HCT116 (cell line): ENCODE data around the gene TMEM271.

Source experiments
- EGR1 ChIP-seq: IDR thresholded peaks from 2 replicates; pipeline ENCODE4 v1.6.1; 2012; ENCODE audit warnings: low read depth
- EZH2phosphoT487 ChIP-seq: fragments of 200-600 bp; IDR thresholded peaks from 2 replicates; pipeline ENCODE4 v1.6.1; 2018; ENCODE audit warnings: antibody characterized with exemption, borderline replicate concordance
- POLR2A ChIP-seq: IDR thresholded peaks from 2 replicates; pipeline ENCODE4 v1.7.0; 2011; ENCODE audit warnings: borderline replicate concordance; ENCODE audit not compliant: insufficient read depth, insufficient read length; ENCODE audit errors: extremely low read depth
- SIN3A ChIP-seq: IDR thresholded peaks from 2 replicates; pipeline ENCODE4 v1.6.1; 2012; ENCODE audit warnings: low read depth

DNA sequence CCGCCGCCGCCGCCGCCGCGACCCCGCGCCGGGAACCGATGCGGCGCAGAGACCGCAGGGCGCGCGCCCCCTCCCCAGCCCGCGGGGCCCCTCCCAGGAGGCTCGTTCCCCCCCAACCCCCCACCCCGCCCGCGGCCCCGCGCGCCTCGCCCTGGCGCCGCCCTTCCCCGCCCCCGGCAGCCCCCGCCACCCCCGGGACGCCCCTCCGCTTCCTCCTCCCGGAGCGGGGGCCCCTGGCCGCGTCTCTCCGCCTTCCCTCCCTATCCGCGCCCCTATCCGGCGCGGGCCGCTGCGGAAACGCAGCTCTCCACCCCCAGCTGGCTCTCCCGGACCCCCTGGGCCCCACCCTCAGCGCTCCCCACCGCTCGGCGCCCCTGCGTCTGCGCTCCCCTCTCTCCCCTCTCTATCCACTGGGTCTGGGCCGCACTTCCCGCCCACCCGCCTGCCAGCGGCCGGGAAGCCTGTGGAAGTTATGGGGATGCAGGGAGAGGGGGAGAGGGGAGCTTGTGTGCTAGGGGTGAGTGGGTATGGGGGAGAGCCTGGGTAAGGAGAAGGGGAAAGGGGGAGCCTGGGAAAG is at the start of gene TMEM271:
- no peak for TF ChIP-seq SIN3A
- TF ChIP-seq POLR2A = no peak
- no peak for TF ChIP-seq EZH2phosphoT487
- no peak for TF ChIP-seq EGR1
